Neural progenitor cell (in vitro differentiated cells): Measurements from ENCODE around the gene MLH1.

Experiments used
- CTCF ChIP-seq: fragments of 200-600 bp; sonication (generic); IDR thresholded peaks from 2 replicates; pipeline ENCODE4 v1.5.1; 2017; ENCODE audit warnings: antibody characterized with exemption, mild to moderate bottlenecking
- EZH2phosphoT487 ChIP-seq: fragments of 200-600 bp; sonication (generic); IDR thresholded peaks from 2 replicates; pipeline ENCODE4 v1.6.1; 2017; ENCODE audit warnings: antibody characterized with exemption

GRCh38 chr3:37050282-37050681 lies 57.0 kb downstream of the MLH1 start:
- no peak for TF ChIP-seq CTCF
- TF ChIP-seq EZH2phosphoT487: no peak
